Measurements from ENCODE around the gene ACSL6.

DNA sequence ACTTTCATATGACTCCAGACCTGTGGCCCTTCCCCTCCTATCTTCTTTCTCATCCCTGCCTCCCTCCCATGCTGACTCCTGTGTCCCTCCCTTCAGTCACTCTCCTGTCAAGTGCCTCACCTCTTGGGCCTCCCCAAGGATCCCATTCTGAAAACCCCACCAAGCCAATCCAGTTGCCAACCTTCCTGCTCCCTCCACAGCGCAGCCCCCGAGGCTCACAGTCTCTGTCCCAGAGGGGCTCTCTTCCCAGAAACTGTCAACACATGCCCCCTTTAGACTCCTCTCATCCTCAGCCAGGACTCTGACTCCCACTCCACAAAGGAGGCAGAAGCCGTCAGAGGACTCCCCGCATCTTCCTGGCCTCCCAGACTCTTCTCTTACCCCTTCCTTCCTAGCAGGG lies 30.8 kb downstream of the ACSL6 start:
- TF ChIP-seq POLR2AphosphoS5 (IDR thresholded peaks at IDR 0.05; ENCODE audit: low read depth, low read length) (no peak), POLR2A (IDR thresholded peaks at IDR 0.05; ENCODE audit: low read depth, low read length) (no peak)
